Left cardiac atrium (tissue), 4 donors: ENCODE measurements around the gene KPNB1. TPM values are rescaled to one million over a fixed set of nuclear protein-coding genes. Genes with fewer than 3 reads are reported as not detected.

Experiments
- ATAC-seq, 2 donors: fragments of 200-7000 bp; cut with Tn5 transposase; one replicate each; pipeline ENCODE4 v1.9.1; 2020; ENCODE audit warnings: mild to moderate bottlenecking in 2 of 2, moderate library complexity in 2 of 2
- DNase-seq: peaks from one replicate; pipeline ENCODE4 v3.0.0-alpha.2; 2020
- intact Hi-C, 2 donors: fragments of 100-400 bp; cut with DNase I; formaldehyde crosslinking; loops; one replicate each; pipeline versions ENCODE4 v1.14.1 to v1.15.1; 2022 to 2023
- total RNA-seq, 2 donors: library from RNA; stranded (reverse); fragmentation: NEBNext Ultra II Directional; extraction: Animal tissue kit (Norgen Biotek cat#: 25700); gene quantifications; one replicate each; pipeline ENCODE4 v1.2.1, GENCODE V29; 2021
- donor health status: DM: no; HTN: yes; CAD: no.
- donor health status: DM: no; HTN: yes; CAD: no; lungs with severe emphysema.
- donor health status: DM: yes; HTN: yes; CAD: no.
- donor health status: Dilated cardiomyopathy.

KPNB1 gene
- total RNA-seq, 2 donors from 2014 or later, result 145 to 180 TPM

GRCh38 chr17:47634870-47635269 is 14.8 kb upstream of the KPNB1 start:
- no peak for DNase-seq
- intact Hi-C loops, result no loop called here
- no peak for ATAC-seq

- DNase-seq (no peak), ATAC-seq (no peak)
- intact Hi-C loops, result no loop called here
Measured at GRCh38 chr17:47635734-47636133, 14.0 kb upstream of the KPNB1 start.

- ATAC-seq, result no peak
- intact Hi-C loops, result no loop called here
- DNase-seq, result no peak
Measured at GRCh38 chr17:47636273-47637030, 13.3 kb upstream of the KPNB1 start.

GRCh38 chr17:47638903-47639302 is 10.8 kb upstream of the KPNB1 start:
- DNase-seq (no peak), ATAC-seq (no peak)
- intact Hi-C loops, result no loop called here

GRCh38 chr17:47640076-47640475 is 9.6 kb upstream of the KPNB1 start:
- no peak for DNase-seq
- intact Hi-C loops, result no loop called here
- ATAC-seq, result no peak

- intact Hi-C loops, result no loop called here
- no peak for ATAC-seq
- no peak for DNase-seq
Measured at GRCh38 chr17:47641202-47641601, 8.5 kb upstream of the KPNB1 start.

- intact Hi-C loops, result no loop called here
- ATAC-seq (no peak), DNase-seq (no peak)
Measured at GRCh38 chr17:47643116-47643515, 6.6 kb upstream of the KPNB1 start.

GRCh38 chr17:47644324-47644723 is 5.4 kb upstream of the KPNB1 start:
- ATAC-seq (no peak), DNase-seq (no peak)
- intact Hi-C loops, result no loop called here

- intact Hi-C loops, result no loop called here
- DNase-seq, result no peak
- peak; percentile 11 to 24 for ATAC-seq
Measured at GRCh38 chr17:47649972-47650524, 329 bp downstream of the KPNB1 start.

- intact Hi-C loops, result no loop called here
- ATAC-seq (peak; percentile 74 to 82), DNase-seq (peak; percentile 97)
Measured at GRCh38 chr17:47650525-47651522, 1.1 kb downstream of the KPNB1 start.

GRCh38 chr17:47651704-47652103 is 2.0 kb downstream of the KPNB1 start:
- no peak for DNase-seq
- intact Hi-C loops, result no loop called here
- no peak for ATAC-seq

GRCh38 chr17:47652570-47652969 is 2.9 kb downstream of the KPNB1 start:
- DNase-seq (no peak), ATAC-seq (no peak)
- intact Hi-C loops, result no loop called here

- no peak for DNase-seq
- ATAC-seq, result no peak
- intact Hi-C loops, result no loop called here
Measured at GRCh38 chr17:47653442-47653841, 3.7 kb downstream of the KPNB1 start.

- DNase-seq, result no peak
- ATAC-seq, result no peak
- intact Hi-C loops, result no loop called here
Measured at GRCh38 chr17:47654991-47655390, 5.3 kb downstream of the KPNB1 start.

GRCh38 chr17:47660064-47660492 is 10.4 kb downstream of the KPNB1 start:
- DNase-seq (no peak), ATAC-seq (no peak)
- intact Hi-C loops, result loop anchor here (10.0 kb wide), 3 partner anchors 85 to 145 kb away; no protein-coding TSS in a partner anchor

GRCh38 chr17:47663912-47664623 is 14.3 kb downstream of the KPNB1 start:
- ATAC-seq, result peak; percentile 65 to 79
- intact Hi-C loops, result loop anchor here (10.0 kb wide), 3 partner anchors 81 to 141 kb away; no protein-coding TSS in a partner anchor

GRCh38 chr17:47664624-47664941 is 14.9 kb downstream of the KPNB1 start:
- ATAC-seq (no peak), DNase-seq (no peak)
- intact Hi-C loops, result loop anchor here (10.0 kb wide), 3 partner anchors 80 to 140 kb away; no protein-coding TSS in a partner anchor

More at GRCh38 chr17:47663912-47664623, 14.3 kb downstream of the KPNB1 start:
- DNase-seq, result no peak

GRCh38 chr17:47665655-47666054 is 15.9 kb downstream of the KPNB1 start:
- DNase-seq (no peak), ATAC-seq (no peak)
- intact Hi-C loops, result loop anchor here (10.0 kb wide), 3 partner anchors 79 to 139 kb away; no protein-coding TSS in a partner anchor

GRCh38 chr17:47669081-47669480 is 19.4 kb downstream of the KPNB1 start:
- DNase-seq, result no peak
- intact Hi-C loops, result loop anchor here (10.0 kb wide), 3 partner anchors 76 to 136 kb away; no protein-coding TSS in a partner anchor
- no peak for ATAC-seq
